GM12892 (cell line): Measurements from ENCODE around the gene ABHD3.
"Not testable (repeated sequence)": the region's sequence is repeated elsewhere in the genome, so short reads cannot be mapped to it uniquely, and the experiment has no call there.

Experiments used
- DNase-seq: peaks from one replicate; pipeline ENCODE4 v3.0.0; 2011; ENCODE audit not compliant: insufficient read length
- FAIRE-seq: peaks from 2 replicates; lab custom pipeline; 2011; peaks lifted over from hg19 to GRCh38; lab: Jason Lieb, UNC
- POLR2A ChIP-seq: IDR thresholded peaks from 2 replicates; pipeline ENCODE4 v1.6.1; 2011; ENCODE audit warnings: low read depth, low read length, control low read depth
- POLR2AphosphoS5 ChIP-seq: IDR thresholded peaks from 2 replicates; pipeline ENCODE4 v1.6.1; 2011; ENCODE audit warnings: low read depth, low read length, control low read depth
- TAF1 ChIP-seq: IDR thresholded peaks from 2 replicates; pipeline ENCODE4 v1.6.1; 2011; ENCODE audit warnings: low read depth, mild to moderate bottlenecking, control low read depth, low read length, borderline replicate concordance

ABHD3 gene

GRCh38 chr18:21693322-21693721 is 11.3 kb downstream of the ABHD3 start:
- FAIRE-seq (no peak), DNase-seq (no peak)
- TF ChIP-seq TAF1: no peak
- TF ChIP-seq POLR2A: no peak
- TF ChIP-seq POLR2AphosphoS5: no peak

DNA sequence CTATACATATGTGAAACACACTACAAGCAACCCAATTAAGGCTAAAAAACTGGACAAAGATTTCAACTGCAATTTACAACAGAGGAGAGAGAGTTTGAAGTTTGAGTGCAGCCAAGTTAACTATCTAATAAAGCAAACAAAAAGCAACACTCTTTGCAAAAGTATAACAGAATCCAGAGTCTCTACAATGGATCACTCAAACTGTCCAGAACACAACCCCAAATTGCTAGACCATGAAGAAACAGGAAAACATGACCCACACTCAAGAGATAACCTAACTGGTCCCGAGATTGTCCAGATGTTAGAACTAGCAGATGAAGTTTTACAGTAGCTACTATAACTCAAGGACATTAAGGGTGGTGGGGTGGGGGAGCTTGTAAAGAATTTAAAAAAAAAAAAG is 14.8 kb downstream of the ABHD3 start:
- TF ChIP-seq POLR2A: no peak
- no peak for TF ChIP-seq TAF1
- TF ChIP-seq POLR2AphosphoS5: no peak
- FAIRE-seq (no peak), DNase-seq (no peak)

GRCh38 chr18:21686282-21687105 is 18.1 kb downstream of the ABHD3 start:
- FAIRE-seq (no peak), DNase-seq (no peak)
- TF ChIP-seq POLR2A (no peak), TAF1 (no peak), POLR2AphosphoS5 (no peak)

GRCh38 chr18:21685556-21685981 is 19.0 kb downstream of the ABHD3 start:
- peak; percentile 89 for FAIRE-seq
- DNase-seq: not testable (repeated sequence)

DNA sequence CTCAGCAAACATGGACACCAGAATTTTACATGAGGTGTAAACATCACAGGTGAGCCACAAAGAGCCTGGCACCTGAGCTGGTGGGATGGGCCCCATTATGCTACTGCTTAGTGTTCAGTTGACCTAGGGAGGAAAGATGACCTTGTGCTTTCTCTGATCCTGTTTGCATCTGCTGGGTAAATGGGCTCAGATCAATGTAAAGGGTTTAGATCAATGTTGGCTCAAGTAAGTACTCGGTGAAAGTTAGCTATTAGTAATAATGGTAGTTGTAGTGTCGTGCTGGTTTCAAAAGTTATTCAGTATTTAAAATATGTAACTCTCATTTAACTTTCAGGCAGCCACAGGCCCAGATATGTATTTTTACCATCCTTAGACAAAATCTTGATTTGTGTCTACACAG is 19.8 kb downstream of the ABHD3 start:
- FAIRE-seq (peak; percentile 48), DNase-seq (no peak)
- TF ChIP-seq POLR2A (no peak), POLR2AphosphoS5 (no peak), TAF1 (no peak)

DNA sequence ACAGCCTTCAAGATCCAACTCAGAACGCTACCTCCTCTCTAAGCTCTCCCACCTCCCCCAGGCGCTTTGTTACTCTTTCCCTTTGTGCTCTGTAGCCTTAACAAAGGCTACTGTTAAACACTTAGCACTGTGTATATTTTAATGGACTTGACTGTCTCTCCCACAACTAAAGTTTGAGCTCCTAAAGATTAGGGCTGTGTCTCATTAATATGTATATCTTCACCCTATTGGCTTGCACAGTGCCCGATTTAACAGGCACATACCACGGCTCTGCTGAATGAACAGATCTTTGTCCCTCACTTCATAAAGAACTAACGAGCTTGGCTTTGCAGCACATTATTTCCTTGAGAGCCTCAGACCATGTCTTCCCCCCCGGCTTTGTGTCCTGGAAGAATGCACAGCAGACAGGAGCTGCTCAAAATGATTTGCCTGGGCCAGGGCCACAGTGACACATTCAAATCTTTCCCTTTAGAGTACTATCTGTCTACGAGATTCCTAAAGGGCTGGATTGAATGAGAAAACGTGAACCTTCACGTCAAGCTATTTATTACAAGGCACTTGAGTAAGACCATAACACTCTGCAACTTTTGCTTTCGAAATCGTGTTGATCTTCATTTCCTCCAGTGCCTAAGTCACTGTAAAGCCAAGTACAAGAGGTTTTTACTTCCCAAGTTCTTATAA is 22.1 kb downstream of the ABHD3 start:
- TF ChIP-seq POLR2A (peak; percentile 32; the same call in 1 of the 2 replicates), POLR2AphosphoS5 (no peak)
- no peak for DNase-seq
- peak; percentile 72 for FAIRE-seq

- TF ChIP-seq TAF1: no peak
- no peak for TF ChIP-seq POLR2A
- no peak for TF ChIP-seq POLR2AphosphoS5
- DNase-seq (no peak), FAIRE-seq (no peak)
Observed at GRCh38 chr18:21680161-21680560, 24.4 kb downstream of the ABHD3 start.

DNA sequence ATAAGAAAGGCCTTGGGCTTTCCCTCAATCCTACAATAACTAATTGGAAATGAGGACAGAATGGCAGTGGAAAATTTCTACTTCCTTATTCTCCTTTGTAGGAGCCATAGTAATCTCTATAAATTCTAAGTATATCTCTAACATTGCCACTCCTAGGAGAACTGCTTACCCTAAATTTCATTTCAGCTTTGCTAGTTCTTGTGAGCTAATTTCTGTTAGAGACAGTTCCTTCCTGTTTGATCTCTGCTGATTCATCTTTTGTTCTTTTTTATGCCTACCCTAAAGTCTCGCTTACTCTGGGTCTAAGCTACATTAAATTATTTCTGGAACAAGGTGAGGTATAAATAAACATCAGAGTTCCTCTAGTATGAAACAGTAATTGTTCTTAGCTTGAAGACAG is 25.7 kb downstream of the ABHD3 start:
- DNase-seq: no peak
- TF ChIP-seq TAF1 (no peak), POLR2A (no peak), POLR2AphosphoS5 (no peak)
- FAIRE-seq: no peak

DNA sequence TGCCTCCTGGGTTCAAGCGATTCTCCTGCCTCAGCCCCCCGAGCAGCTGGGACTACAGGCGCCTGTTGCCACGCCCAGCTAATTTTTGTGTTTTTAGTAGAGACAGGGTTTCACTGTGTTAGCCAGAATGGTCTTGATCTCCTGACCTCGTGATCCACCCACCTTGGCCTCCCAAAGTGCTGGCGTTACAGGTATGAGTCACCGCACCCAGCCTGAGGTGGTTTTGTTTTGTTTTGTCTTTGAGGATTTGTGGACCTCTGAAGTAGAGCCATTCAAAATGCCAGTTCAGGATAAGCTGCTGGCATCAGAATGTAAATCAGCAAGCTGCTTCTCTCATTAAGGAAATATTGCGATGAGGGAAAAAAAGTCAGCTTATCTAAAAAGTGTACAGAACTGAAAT is 29.2 kb downstream of the ABHD3 start:
- not testable (repeated sequence) for DNase-seq, FAIRE-seq

DNA sequence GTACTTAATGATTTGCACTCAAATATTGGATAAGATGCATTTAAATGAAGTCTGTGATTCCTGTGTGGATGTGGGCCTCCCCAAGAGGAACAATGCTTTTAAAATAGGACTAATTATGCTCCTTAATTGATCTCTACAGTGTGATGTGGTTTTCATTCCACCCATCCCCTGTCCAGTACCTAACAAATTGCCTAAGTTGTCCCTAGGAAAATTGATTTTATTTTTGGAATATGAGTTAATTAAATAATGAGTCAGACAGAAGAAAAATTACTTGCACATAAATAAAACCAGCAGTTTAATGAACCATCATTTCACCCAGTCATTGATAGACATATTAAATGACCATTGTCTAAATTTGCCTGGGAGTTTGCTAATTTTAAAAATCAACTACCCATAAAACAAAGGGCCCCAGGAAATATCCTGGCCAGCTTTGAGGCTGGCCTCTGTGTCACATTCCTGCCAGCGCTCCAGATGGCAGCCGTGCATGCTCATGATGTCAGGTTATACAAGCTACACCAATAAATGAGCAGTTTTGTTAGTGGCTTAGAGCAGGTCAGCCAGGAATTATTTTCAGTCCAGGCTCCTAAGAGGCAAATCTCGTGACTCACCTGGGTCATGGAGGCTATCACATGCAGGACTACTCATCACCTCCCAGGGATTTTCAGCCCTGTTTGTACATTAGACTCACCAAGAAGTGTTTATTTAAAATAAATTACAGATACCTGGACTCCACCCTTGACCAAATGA is 31.9 kb downstream of the ABHD3 start:
- FAIRE-seq: no peak

GRCh38 chr18:21669736-21670285 is 34.8 kb downstream of the ABHD3 start:
- DNase-seq (no peak), FAIRE-seq (no peak)

More for the DNA sequence above, 31.9 kb downstream of the ABHD3 start:
- DNase-seq: no peak
- no peak for TF ChIP-seq POLR2A
- TF ChIP-seq TAF1: no peak
- TF ChIP-seq POLR2AphosphoS5: no peak

More at GRCh38 chr18:21669736-21670285, 34.8 kb downstream of the ABHD3 start:
- TF ChIP-seq POLR2A: no peak
